Loucy (cell line): ENCODE measurements around the gene FOXL3.

Source experiments
- H2AFZ ChIP-seq: fragments of 200-600 bp; sonication (generic); 2 replicates; pipeline ENCODE4 v1.6.0; 2016; ENCODE audit warnings: antibody characterized with exemption, mild to moderate bottlenecking, low read length, moderate library complexity
- H3F3A ChIP-seq: fragments of 200-600 bp; 2 replicates; pipeline ENCODE4 v1.6.0; 2016; ENCODE audit warnings: antibody characterized with exemption, low read depth, mild to moderate bottlenecking
- H3K27me3 ChIP-seq: fragments of 200-600 bp; sonication (generic); 2 replicates; pipeline ENCODE4 v1.6.1; 2014; ENCODE audit warnings: low read length, mild to moderate bottlenecking; ENCODE audit not compliant: insufficient read depth, poor library complexity, severe bottlenecking
- H3K36me3 ChIP-seq: fragments of 200-600 bp; sonication (generic); 2 replicates; pipeline ENCODE4 v1.6.1; 2016; ENCODE audit warnings: low read length; ENCODE audit not compliant: insufficient read depth
- H3K4me1 ChIP-seq: fragments of 200-600 bp; sonication (generic); 2 replicates; pipeline ENCODE4 v1.5.1; 2014; ENCODE audit warnings: low read length, mild to moderate bottlenecking; ENCODE audit not compliant: insufficient read depth, poor library complexity, severe bottlenecking
- H3K4me2 ChIP-seq: fragments of 200-600 bp; sonication (generic); 2 replicates; pipeline ENCODE4 v1.6.0; 2014; ENCODE audit warnings: antibody characterized with exemption, low read length, low read depth, mild to moderate bottlenecking; ENCODE audit not compliant: poor library complexity, severe bottlenecking
- H3K4me3 ChIP-seq: fragments of 200-600 bp; sonication (generic); 2 replicates; pipeline ENCODE4 v1.5.1; 2014; ENCODE audit warnings: low read length, mild to moderate bottlenecking, mixed read lengths; ENCODE audit not compliant: poor library complexity, severe bottlenecking
- H3K79me2 ChIP-seq: fragments of 200-600 bp; sonication (generic); 2 replicates; pipeline ENCODE4 v1.6.1; 2014; ENCODE audit warnings: low read length; ENCODE audit not compliant: insufficient read depth
- H3K9ac ChIP-seq: fragments of 200-600 bp; sonication (generic); 2 replicates; pipeline ENCODE4 v1.6.0; 2014; ENCODE audit warnings: mild to moderate bottlenecking, low read depth, low read length, moderate library complexity; ENCODE audit not compliant: poor library complexity, severe bottlenecking
- H3K9me2 ChIP-seq: fragments of 200-600 bp; sonication (generic); replicated peaks from 2 replicates; pipeline ENCODE4 v1.6.1; 2016; ENCODE audit warnings: low read depth, low read length, mixed read lengths
- H3K9me3 ChIP-seq: fragments of 200-600 bp; sonication (generic); 2 replicates; pipeline ENCODE4 v1.6.1; 2014; ENCODE audit warnings: mild to moderate bottlenecking, antibody characterized with exemption, low read length, low read depth; ENCODE audit not compliant: insufficient read depth
- H4K20me1 ChIP-seq: fragments of 200-600 bp; sonication (generic); 2 replicates; pipeline ENCODE4 v1.6.0; 2014; ENCODE audit warnings: antibody characterized with exemption, low read length, mild to moderate bottlenecking; ENCODE audit not compliant: insufficient read depth, poor library complexity, severe bottlenecking
- EZH2phosphoT487 ChIP-seq: fragments of 200-600 bp; IDR thresholded peaks from 2 replicates; pipeline ENCODE4 v1.6.1; 2018; ENCODE audit warnings: antibody characterized with exemption, mild to moderate bottlenecking, moderate library complexity, borderline replicate concordance
- TF ChIP-seq, protein P1 (sequence below): fragments of 200-600 bp; sonication (generic); conservative IDR thresholded peaks from 2 replicates; pipeline ENCODE4 v1.5.1; 2014; ENCODE audit warnings: mild to moderate bottlenecking, antibody characterized with exemption, low read length

FOXL3 gene

DNA sequence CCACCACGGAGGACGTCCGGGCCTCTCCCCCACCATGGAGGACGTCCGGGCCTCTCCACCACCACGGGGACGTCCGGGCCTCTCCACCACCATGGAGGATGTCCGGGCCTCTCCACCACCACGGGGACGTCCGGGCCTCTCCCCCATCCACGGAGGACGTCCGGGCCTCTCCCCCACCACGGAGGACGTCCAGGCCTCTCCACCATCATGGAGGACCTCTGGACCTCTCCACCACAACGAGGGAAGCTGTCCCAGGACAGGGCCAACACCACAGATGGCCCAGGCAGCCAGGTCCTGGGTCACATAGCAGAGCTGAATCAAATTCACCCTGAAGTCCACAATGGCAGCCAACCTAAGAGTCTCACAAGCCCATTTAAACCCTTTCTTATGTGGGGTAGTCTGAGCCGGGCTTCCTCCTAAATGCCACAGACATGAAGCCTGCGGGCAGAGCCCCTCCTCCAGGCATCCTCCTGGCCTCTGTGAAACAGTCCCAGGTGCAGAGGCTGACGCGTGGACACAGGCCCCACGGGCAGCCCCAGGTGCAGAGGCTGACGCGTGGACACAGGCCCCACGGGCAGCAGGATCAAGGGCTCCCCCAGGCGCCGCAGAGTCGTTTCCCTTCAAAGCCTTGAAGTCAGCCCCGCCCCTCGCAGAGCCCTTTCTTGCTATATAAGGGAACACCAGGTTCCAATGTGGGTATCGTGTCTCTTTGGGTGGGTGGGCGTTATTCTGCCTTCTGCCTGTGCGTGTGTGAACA, 47.0 kb downstream of the FOXL3 start:
- Histone ChIP-seq H3F3A (no peaks in the 10 kb centered on the region; the same call in 1 of the 2 replicates), H3K27me3 (no peaks in the 10 kb centered on the region), H3K36me3 (no peaks in the 10 kb centered on the region), H3K9me2 (no peaks in the 10 kb centered on the region), H3K4me3 (no peak overlapping the region), H3K79me2 (no peaks in the 10 kb centered on the region), H3K9ac (no peak overlapping the region), H4K20me1 (no peaks in the 10 kb centered on the region), H3K4me2 (no peak overlapping the region), H2AFZ (no peak overlapping the region), H3K9me3 (peaks cover 2% of the 10 kb centered on the region; the same call in 1 of the 2 replicates), H3K4me1 (no peaks in the 10 kb centered on the region)
- TF ChIP-seq EZH2phosphoT487, result no peak
- TF ChIP-seq, protein P1, sequence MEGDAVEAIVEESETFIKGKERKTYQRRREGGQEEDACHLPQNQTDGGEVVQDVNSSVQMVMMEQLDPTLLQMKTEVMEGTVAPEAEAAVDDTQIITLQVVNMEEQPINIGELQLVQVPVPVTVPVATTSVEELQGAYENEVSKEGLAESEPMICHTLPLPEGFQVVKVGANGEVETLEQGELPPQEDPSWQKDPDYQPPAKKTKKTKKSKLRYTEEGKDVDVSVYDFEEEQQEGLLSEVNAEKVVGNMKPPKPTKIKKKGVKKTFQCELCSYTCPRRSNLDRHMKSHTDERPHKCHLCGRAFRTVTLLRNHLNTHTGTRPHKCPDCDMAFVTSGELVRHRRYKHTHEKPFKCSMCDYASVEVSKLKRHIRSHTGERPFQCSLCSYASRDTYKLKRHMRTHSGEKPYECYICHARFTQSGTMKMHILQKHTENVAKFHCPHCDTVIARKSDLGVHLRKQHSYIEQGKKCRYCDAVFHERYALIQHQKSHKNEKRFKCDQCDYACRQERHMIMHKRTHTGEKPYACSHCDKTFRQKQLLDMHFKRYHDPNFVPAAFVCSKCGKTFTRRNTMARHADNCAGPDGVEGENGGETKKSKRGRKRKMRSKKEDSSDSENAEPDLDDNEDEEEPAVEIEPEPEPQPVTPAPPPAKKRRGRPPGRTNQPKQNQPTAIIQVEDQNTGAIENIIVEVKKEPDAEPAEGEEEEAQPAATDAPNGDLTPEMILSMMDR, result no peak

DNA sequence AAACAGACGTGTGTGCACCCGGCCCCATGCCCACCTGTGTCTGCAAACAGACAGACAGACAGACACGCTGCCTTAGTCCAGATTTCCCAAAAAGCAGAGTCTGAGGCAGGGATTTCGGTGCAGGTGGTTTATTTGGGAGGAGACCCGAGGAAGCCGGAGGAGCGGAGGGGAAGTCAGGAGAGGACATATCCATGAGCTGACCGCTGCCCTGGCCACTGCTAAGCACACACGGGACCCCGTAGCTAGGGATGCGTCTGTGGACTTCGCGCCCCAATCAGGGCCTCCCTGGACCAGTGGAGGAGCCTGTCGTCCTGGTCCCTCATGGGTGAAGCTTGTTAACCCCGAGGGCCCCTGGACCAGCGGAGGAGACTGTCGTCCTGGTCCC, 47.6 kb downstream of the FOXL3 start:
- Histone ChIP-seq H3K9me3 (peaks cover 3% of the 10 kb centered on the region; the same call in 1 of the 2 replicates), H3F3A (no peaks in the 10 kb centered on the region; the same call in 1 of the 2 replicates)

DNA sequence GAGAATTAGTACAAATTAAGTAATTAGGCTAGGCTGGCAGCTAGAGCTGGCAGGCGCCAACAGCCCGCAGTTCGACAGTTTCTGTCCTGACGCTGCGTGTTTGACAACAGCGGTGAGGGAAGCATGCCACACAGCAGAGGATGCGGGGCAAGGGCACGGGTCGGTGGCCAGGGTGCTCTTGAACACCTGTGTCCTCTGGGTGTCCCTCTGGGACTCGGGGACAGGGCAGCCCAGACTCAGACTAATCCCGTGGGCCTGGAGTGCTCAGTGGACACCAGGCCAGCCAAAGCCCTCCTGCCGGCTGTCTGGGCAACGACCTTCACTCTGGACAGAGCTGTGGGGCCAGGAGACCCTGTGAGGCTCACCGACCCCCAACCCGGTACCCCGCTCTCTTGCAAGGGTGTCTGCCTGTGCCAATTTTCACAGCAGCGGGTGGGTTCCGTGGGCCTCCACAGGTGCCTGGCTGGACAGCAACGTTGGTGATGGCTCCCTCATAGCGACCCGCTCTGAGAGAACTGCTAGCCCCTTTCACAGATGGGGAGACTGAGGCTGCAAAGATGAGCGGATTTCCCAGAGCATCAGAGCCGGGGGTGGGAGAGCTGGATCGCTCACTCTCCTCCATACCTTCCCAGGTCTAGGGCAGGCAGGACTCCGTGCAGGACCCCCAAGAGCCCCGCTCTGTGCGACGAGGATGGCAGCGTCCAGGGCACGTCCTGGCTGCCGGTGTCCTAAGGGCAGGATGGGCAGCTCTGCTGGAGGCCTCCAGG, 48.5 kb downstream of the FOXL3 start:
- Histone ChIP-seq H4K20me1 (no peaks in the 10 kb centered on the region), H3K9me3 (peaks cover 6% of the 10 kb centered on the region; the same call in 1 of the 2 replicates), H3K27me3 (no peaks in the 10 kb centered on the region), H3K4me1 (no peaks in the 10 kb centered on the region), H3K9ac (no peak overlapping the region), H3K4me3 (no peak overlapping the region), H3K79me2 (no peaks in the 10 kb centered on the region), H3K9me2 (no peaks in the 10 kb centered on the region), H2AFZ (no peak overlapping the region), H3K4me2 (no peak overlapping the region), H3F3A (no peaks in the 10 kb centered on the region; the same call in 1 of the 2 replicates), H3K36me3 (no peaks in the 10 kb centered on the region)
- TF ChIP-seq, protein P1, result no peak
- TF ChIP-seq EZH2phosphoT487, result no peak

More for the DNA sequence above, 47.6 kb downstream of the FOXL3 start:
- Histone ChIP-seq H3K4me3 (no peak overlapping the region), H3K9ac (no peak overlapping the region), H3K4me2 (no peak overlapping the region), H3K9me2 (no peaks in the 10 kb centered on the region), H3K79me2 (no peaks in the 10 kb centered on the region), H3K27me3 (no peaks in the 10 kb centered on the region), H2AFZ (no peak overlapping the region), H3K4me1 (no peaks in the 10 kb centered on the region), H4K20me1 (no peaks in the 10 kb centered on the region), H3K36me3 (no peaks in the 10 kb centered on the region)
- no peak for TF ChIP-seq EZH2phosphoT487
- TF ChIP-seq, protein P1, result no peak
